Natural killer cell (primary cell): ENCODE measurements around the gene CDC14B. TPM values are rescaled to one million over a fixed set of nuclear protein-coding genes. Genes with fewer than 3 reads are reported as not detected.

Experiments
- ATAC-seq, 3 donors: fragments of 150-1000 bp in 2 of 3; fragments of 200-7000 bp in 1 of 3; cut with Tn5 transposase; 1 replicate in 1 of 3; 2 replicates in 2 of 3; pipeline ENCODE4 v1.10.0; 2021; ENCODE audit warnings: mild to moderate bottlenecking in 2 of 3, moderate library complexity in 2 of 3
- DNase-seq, 2 donors: peaks; one replicate each; pipeline versions ENCODE4 v3.0.0 to v3.0.0-alpha.2; 2013 to 2021; ENCODE audit warnings: mixed read lengths in 1 of 2
- H3K27ac ChIP-seq: one replicate; pipeline ENCODE4 v1.5.1; 2013; ENCODE audit warnings: mild to moderate bottlenecking, low read length
- H3K27me3 ChIP-seq: one replicate; pipeline ENCODE4 v1.6.1; 2013; ENCODE audit warnings: low read length; ENCODE audit not compliant: control insufficient read depth, insufficient read depth
- H3K36me3 ChIP-seq: one replicate; pipeline ENCODE4 v1.6.1; 2013; ENCODE audit warnings: low read length; ENCODE audit not compliant: control insufficient read depth, insufficient read depth
- H3K4me1 ChIP-seq: one replicate; pipeline ENCODE4 v1.6.1; 2013; ENCODE audit warnings: low read length; ENCODE audit not compliant: control insufficient read depth, insufficient read depth
- H3K4me3 ChIP-seq: one replicate; pipeline ENCODE4 v1.5.1; 2013; ENCODE audit warnings: low read length
- H3K9me3 ChIP-seq: one replicate; pipeline ENCODE4 v1.6.1; 2013; ENCODE audit warnings: low read length; ENCODE audit not compliant: control insufficient read depth, insufficient read depth
- H3K27ac Mint-ChIP-seq, 2 donors: one replicate each; pipeline ENCODE4 v1.8.0; 2022; ENCODE audit warnings: mild to moderate bottlenecking in 2 of 2, mixed read lengths in 2 of 2, moderate library complexity in 1 of 2
- H3K27me3 Mint-ChIP-seq, 2 donors: one replicate each; pipeline ENCODE4 v1.8.0; 2022; ENCODE audit warnings: low read depth in 2 of 2, mixed read lengths in 2 of 2
- H3K36me3 Mint-ChIP-seq: one replicate; pipeline ENCODE4 v1.8.0; 2022; ENCODE audit warnings: mixed read lengths
- H3K4me1 Mint-ChIP-seq, 2 donors: one replicate each; pipeline ENCODE4 v1.8.0; 2022; ENCODE audit warnings: mixed read lengths in 2 of 2
- H3K4me3 Mint-ChIP-seq: one replicate; pipeline ENCODE4 v1.8.0; 2022; ENCODE audit warnings: mild to moderate bottlenecking, moderate library complexity, mixed read lengths
- H3K9me3 Mint-ChIP-seq, 2 donors: one replicate each; pipeline ENCODE4 v1.8.0; 2022; ENCODE audit warnings: mixed read lengths in 2 of 2
- CTCF ChIP-seq: fragments of 200-600 bp; IDR thresholded peaks from one replicate; pipeline ENCODE4 v1.8.0; 2022; ENCODE audit warnings: antibody characterized with exemption
- WGBS: methylation state at CpG from one replicate; pipeline ENCODE4 v1.1.7; 2013; ENCODE audit warnings: missing lambda C conversion rate; ENCODE audit not compliant: insufficient coverage; 5-methylcytosine and 5-hydroxymethylcytosine counted together
- intact Hi-C: fragments of 100-400 bp; cut with micrococcal nuclease; formaldehyde crosslinking; loops from one replicate; pipeline ENCODE4 v1.14.2; 2022
- total RNA-seq, 4 donors: library from RNA; stranded (reverse); fragments of 120-200 nt in 1 of 4; gene quantifications; one replicate each; pipeline versions ENCODE4 v1.2.3 to v1.2.4, GENCODE V29; 2013 to 2022

CDC14B gene
- total RNA-seq, 3 donors from 2014 or later (not counting 1 experiment from before 2014, with no cell fraction given): 2.3 to 4.7 (median 3.9) TPM

GRCh38 chr9:96523374-96523773 lies 96.3 kb downstream of the CDC14B start:
- Histone ChIP-seq H3K27me3 (no peaks in the 10 kb centered on the region), H3K9me3 (no peaks in the 10 kb centered on the region), H3K4me3 (no peak overlapping the region), H3K27ac (no peak overlapping the region), H3K36me3 (no peaks in the 10 kb centered on the region), H3K4me1 (no peaks in the 10 kb centered on the region)
- DNase-seq (no peak), ATAC-seq (no peak)
- H3K36me3 Mint-ChIP-seq: no peaks in the 10 kb centered on the region
- intact Hi-C loops: no loop called here
- peaks cover 0 to 3% of the 10 kb centered on the region in 2 donors for H3K27me3 Mint-ChIP-seq
- TF ChIP-seq CTCF: no peak
- H3K9me3 Mint-ChIP-seq: no peaks in the 10 kb centered on the region
- no peak overlapping the region for H3K4me3 Mint-ChIP-seq
- H3K27ac Mint-ChIP-seq: no peak overlapping the region
- no peaks in the 10 kb centered on the region for H3K4me1 Mint-ChIP-seq
- 97% methylated on average over 6 of the region's 7 CpGs for whole genome bisulfite sequencing

GRCh38 chr9:96522366-96522765 lies 97.3 kb downstream of the CDC14B start:
- intact Hi-C loops: no loop called here

GRCh38 chr9:96519787-96520186 lies 99.9 kb downstream of the CDC14B start:
- intact Hi-C loops: no loop called here
- H3K36me3 ChIP-seq: no peaks in the 10 kb centered on the region
- no peak for TF ChIP-seq CTCF
- no peaks in the 10 kb centered on the region for H3K36me3 Mint-ChIP-seq
- no peak overlapping the region for H3K4me3 Mint-ChIP-seq
- no peaks in the 10 kb centered on the region for H3K27me3 ChIP-seq
- no peak overlapping the region for H3K27ac Mint-ChIP-seq
- no peaks in the 10 kb centered on the region for H3K9me3 ChIP-seq
- no peak overlapping the region for H3K4me3 ChIP-seq
- no peaks in the 10 kb centered on the region for H3K9me3 Mint-ChIP-seq
- ATAC-seq (no peak), DNase-seq (no peak)
- H3K4me1 ChIP-seq: no peaks in the 10 kb centered on the region
- no peak overlapping the region for H3K27ac ChIP-seq
- no peaks in the 10 kb centered on the region for H3K4me1 Mint-ChIP-seq
- 100% methylated on average over 1 of the region's 2 CpGs for WGBS
- no peaks in the 10 kb centered on the region for H3K27me3 Mint-ChIP-seq

More at GRCh38 chr9:96522366-96522765, 97.3 kb downstream of the CDC14B start:
- ATAC-seq: no peak
- no peak overlapping the region for H3K4me3 Mint-ChIP-seq
- DNase-seq: peak in 1 of 2 donors; percentile 53
- no peaks in the 10 kb centered on the region for H3K9me3 ChIP-seq
- no peak overlapping the region for H3K4me3 ChIP-seq
- no peaks in the 10 kb centered on the region for H3K36me3 Mint-ChIP-seq
- H3K36me3 ChIP-seq: no peaks in the 10 kb centered on the region
- no peaks in the 10 kb centered on the region for H3K27me3 Mint-ChIP-seq
- 17% methylated on average over 4 of the region's 4 CpGs for WGBS
- H3K4me1 Mint-ChIP-seq: no peaks in the 10 kb centered on the region
- no peak overlapping the region for H3K27ac ChIP-seq
- no peaks in the 10 kb centered on the region for H3K9me3 Mint-ChIP-seq
- no peak overlapping the region for H3K27ac Mint-ChIP-seq
- TF ChIP-seq CTCF: no peak
- H3K27me3 ChIP-seq: no peaks in the 10 kb centered on the region
- H3K4me1 ChIP-seq: no peaks in the 10 kb centered on the region

- Histone ChIP-seq H3K27me3 (no peaks in the 10 kb centered on the region), H3K27ac (no peak overlapping the region), H3K4me1 (no peaks in the 10 kb centered on the region), H3K9me3 (no peaks in the 10 kb centered on the region), H3K4me3 (no peak overlapping the region), H3K36me3 (no peaks in the 10 kb centered on the region)
- Mint-ChIP-seq H3K27me3 (no peaks in the 10 kb centered on the region), H3K4me1 (no peaks in the 10 kb centered on the region), H3K9me3 (no peaks in the 10 kb centered on the region), H3K4me3 (no peak overlapping the region), H3K27ac (no peak overlapping the region), H3K36me3 (no peaks in the 10 kb centered on the region)
- ATAC-seq (no peak), DNase-seq (no peak)
- TF ChIP-seq CTCF: no peak
- 91% methylated on average over 5 of the region's 7 CpGs for WGBS
- intact Hi-C loops: no loop called here
Measured at GRCh38 chr9:96519095-96519494, 100.5 kb downstream of the CDC14B start.
